ENCODE measurements around the gene DCLK1. TPM values are rescaled to one million over a fixed set of nuclear protein-coding genes. Genes with fewer than 3 reads are reported as not detected.
A peak's percentile ranks its signal among the peaks of the same experiment; 100 is the strongest.
"Not testable (repeated sequence)": the region's sequence is repeated elsewhere in the genome, so short reads cannot be mapped to it uniquely, and the experiment has no call there.

The DCLK1 gene
- total and polyA plus RNA-seq, 2 experiments from 2014 or later = 0.16 to 2.9 TPM

- H3K4me2 ChIP-seq = no peak overlapping the region
- no peaks in the 10 kb centered on the region for H3K9me2 ChIP-seq (replicated peaks; ENCODE audit: insufficient read depth)
- H3K4me1 ChIP-seq (ENCODE audit: insufficient read depth) = no peaks in the 10 kb centered on the region
- no peak overlapping the region for H2AFZ ChIP-seq
- no peaks in the 10 kb centered on the region for H3K36me3 ChIP-seq (replicated peaks; ENCODE audit: insufficient read depth, low read depth)
- 63% methylated on average over 10 of the region's 10 CpGs for WGBS (ENCODE audit: low lambda C conversion rate, missing lambda C conversion rate)
- H3K27me3 ChIP-seq = no peaks in the 10 kb centered on the region
- TF ChIP-seq EZH2 (IDR thresholded peaks at IDR 0.05; ENCODE audit: borderline replicate concordance) (no peak), EZH2phosphoT487 (IDR thresholded peaks at IDR 0.05; ENCODE audit: low read depth, severe bottlenecking, unreplicated experiment) (no peak)
- H3K27ac ChIP-seq = no peak overlapping the region
- peak; percentile 22 for DNase-seq (ENCODE audit: low spot score)
- no peak overlapping the region for H3K4me3 ChIP-seq
- H3K9me3 ChIP-seq (ENCODE audit: low read depth) = no peaks in the 10 kb centered on the region
- no peaks in the 10 kb centered on the region for H3K79me2 ChIP-seq
- H4K20me1 ChIP-seq (ENCODE audit: insufficient read depth, poor library complexity, severe bottlenecking) = no peaks in the 10 kb centered on the region
Observed at GRCh38 chr13:35984776-35985453, 146.3 kb downstream of the DCLK1 start.

GRCh38 chr13:35984287-35984686, 146.9 kb downstream of the DCLK1 start:
- Histone ChIP-seq H3K4me3 (no peak overlapping the region), H3K27ac (no peak overlapping the region), H3K4me2 (no peak overlapping the region), H3K27me3 (no peaks in the 10 kb centered on the region), H3K9me3 (ENCODE audit: low read depth) (no peaks in the 10 kb centered on the region), H3K9me2 (replicated peaks; ENCODE audit: insufficient read depth) (no peaks in the 10 kb centered on the region), H3K79me2 (no peaks in the 10 kb centered on the region), H3K4me1 (ENCODE audit: insufficient read depth) (no peaks in the 10 kb centered on the region), H2AFZ (no peak overlapping the region), H4K20me1 (ENCODE audit: insufficient read depth, poor library complexity, severe bottlenecking) (no peaks in the 10 kb centered on the region), H3K36me3 (replicated peaks; ENCODE audit: insufficient read depth, low read depth) (no peaks in the 10 kb centered on the region)
- WGBS (ENCODE audit: low lambda C conversion rate, missing lambda C conversion rate) = 84% methylated on average over 3 of the region's 3 CpGs
- TF ChIP-seq EZH2phosphoT487 (IDR thresholded peaks at IDR 0.05; ENCODE audit: low read depth, severe bottlenecking, unreplicated experiment) = no peak
- no peak for TF ChIP-seq CTCF (IDR thresholded peaks at IDR 0.05; ENCODE audit: poor library complexity)
- TF ChIP-seq EZH2 (IDR thresholded peaks at IDR 0.05; ENCODE audit: borderline replicate concordance) = no peak
- no peak for DNase-seq (ENCODE audit: low spot score)

- H3K27ac ChIP-seq; H4K20me1 ChIP-seq (ENCODE audit: insufficient read depth, poor library complexity, severe bottlenecking); H3K4me2 ChIP-seq; H3K36me3 ChIP-seq (replicated peaks; ENCODE audit: insufficient read depth, low read depth); H3K27me3 ChIP-seq; DNase-seq (ENCODE audit: low spot score); H3K9me2 ChIP-seq (replicated peaks; ENCODE audit: insufficient read depth); H3K79me2 ChIP-seq; H3K9me3 ChIP-seq (ENCODE audit: low read depth); H3K4me3 ChIP-seq; H3K4me1 ChIP-seq (ENCODE audit: insufficient read depth); H2AFZ ChIP-seq: not testable (repeated sequence)
- 89% methylated on average over 1 of the region's 1 CpG for WGBS (ENCODE audit: low lambda C conversion rate, missing lambda C conversion rate)
Observed at GRCh38 chr13:35983703-35984102, 147.5 kb downstream of the DCLK1 start.

GRCh38 chr13:35983206-35983605, 148.0 kb downstream of the DCLK1 start:
- no peak for TF ChIP-seq EZH2phosphoT487 (IDR thresholded peaks at IDR 0.05; ENCODE audit: low read depth, severe bottlenecking, unreplicated experiment)
- no peak for TF ChIP-seq EZH2 (IDR thresholded peaks at IDR 0.05; ENCODE audit: borderline replicate concordance)
- TF ChIP-seq CTCF (IDR thresholded peaks at IDR 0.05; ENCODE audit: poor library complexity) = no peak
- 100% methylated on average over 1 of the region's 1 CpG for WGBS (ENCODE audit: low lambda C conversion rate, missing lambda C conversion rate)
- no peak for DNase-seq (ENCODE audit: low spot score)
- Histone ChIP-seq H4K20me1 (ENCODE audit: insufficient read depth, poor library complexity, severe bottlenecking) (no peaks in the 10 kb centered on the region), H3K4me3 (no peak overlapping the region), H2AFZ (no peak overlapping the region), H3K27ac (no peak overlapping the region), H3K4me1 (ENCODE audit: insufficient read depth) (no peaks in the 10 kb centered on the region), H3K4me2 (no peak overlapping the region), H3K9me2 (replicated peaks; ENCODE audit: insufficient read depth) (no peaks in the 10 kb centered on the region), H3K79me2 (no peaks in the 10 kb centered on the region), H3K9me3 (ENCODE audit: low read depth) (no peaks in the 10 kb centered on the region), H3K27me3 (no peaks in the 10 kb centered on the region), H3K36me3 (replicated peaks; ENCODE audit: insufficient read depth, low read depth) (no peaks in the 10 kb centered on the region)

Data from hepatocyte (in vitro differentiated cells).